ENCODE results near the gene MAN1A1.

DNA sequence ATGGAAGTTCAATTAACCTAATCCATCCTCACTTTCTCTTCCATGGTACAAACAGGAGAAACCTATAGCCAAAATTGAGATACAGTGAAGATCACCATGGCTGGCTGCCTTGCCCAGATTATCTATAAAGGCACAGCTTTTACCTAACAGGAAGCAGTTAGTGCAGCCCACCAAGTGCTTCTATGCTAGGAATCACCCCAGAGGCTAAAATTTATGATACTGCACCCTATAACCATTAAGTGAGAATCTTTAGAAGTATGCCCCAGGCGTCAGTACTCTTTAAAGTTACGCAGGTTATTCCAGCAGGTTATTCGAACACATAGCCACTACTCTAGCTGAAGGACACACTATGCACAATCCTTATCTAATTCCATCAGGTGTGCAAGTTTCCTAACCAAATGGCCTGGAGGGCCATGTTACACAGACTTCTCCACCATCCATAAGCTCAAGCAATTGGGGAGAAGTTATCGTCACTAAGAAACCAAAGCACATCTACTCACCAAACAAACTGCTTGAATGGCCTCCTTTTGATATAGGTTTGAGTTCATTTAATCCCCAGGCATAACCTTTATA, 43.1 kb downstream of the MAN1A1 start:
- TF ChIP-seq EZH2phosphoT487 (conservative IDR thresholded peaks at IDR 0.05; ENCODE audit: low read length), result no peak
- TF ChIP-seq, protein P1, sequence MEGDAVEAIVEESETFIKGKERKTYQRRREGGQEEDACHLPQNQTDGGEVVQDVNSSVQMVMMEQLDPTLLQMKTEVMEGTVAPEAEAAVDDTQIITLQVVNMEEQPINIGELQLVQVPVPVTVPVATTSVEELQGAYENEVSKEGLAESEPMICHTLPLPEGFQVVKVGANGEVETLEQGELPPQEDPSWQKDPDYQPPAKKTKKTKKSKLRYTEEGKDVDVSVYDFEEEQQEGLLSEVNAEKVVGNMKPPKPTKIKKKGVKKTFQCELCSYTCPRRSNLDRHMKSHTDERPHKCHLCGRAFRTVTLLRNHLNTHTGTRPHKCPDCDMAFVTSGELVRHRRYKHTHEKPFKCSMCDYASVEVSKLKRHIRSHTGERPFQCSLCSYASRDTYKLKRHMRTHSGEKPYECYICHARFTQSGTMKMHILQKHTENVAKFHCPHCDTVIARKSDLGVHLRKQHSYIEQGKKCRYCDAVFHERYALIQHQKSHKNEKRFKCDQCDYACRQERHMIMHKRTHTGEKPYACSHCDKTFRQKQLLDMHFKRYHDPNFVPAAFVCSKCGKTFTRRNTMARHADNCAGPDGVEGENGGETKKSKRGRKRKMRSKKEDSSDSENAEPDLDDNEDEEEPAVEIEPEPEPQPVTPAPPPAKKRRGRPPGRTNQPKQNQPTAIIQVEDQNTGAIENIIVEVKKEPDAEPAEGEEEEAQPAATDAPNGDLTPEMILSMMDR (IDR thresholded peaks at IDR 0.05; ENCODE audit: insufficient read depth, low read length, poor library complexity, severe bottlenecking), result no peak

All from SU-DHL-6 (cell line).